ENCODE results near the gene ULBP1. TPM values are rescaled to one million over a fixed set of nuclear protein-coding genes. Genes with fewer than 3 reads are reported as not detected.
"Not testable (repeated sequence)": the region's sequence is repeated elsewhere in the genome, so short reads cannot be mapped to it uniquely, and the experiment has no call there.

The ULBP1 gene
- total RNA-seq, 1 experiment from 2014 or later, result 0.81 TPM

- TF ChIP-seq HMGXB4 (CRISPR knock-in tag; IDR thresholded peaks at IDR 0.05), result no peak
- TF ChIP-seq ZNF138 (CRISPR knock-in tag; conservative IDR thresholded peaks at IDR 0.05), result no peak
- TF ChIP-seq PREB (CRISPR knock-in tag; IDR thresholded peaks at IDR 0.05; ENCODE audit: borderline replicate concordance), result no peak
- TF ChIP-seq, protein P1, sequence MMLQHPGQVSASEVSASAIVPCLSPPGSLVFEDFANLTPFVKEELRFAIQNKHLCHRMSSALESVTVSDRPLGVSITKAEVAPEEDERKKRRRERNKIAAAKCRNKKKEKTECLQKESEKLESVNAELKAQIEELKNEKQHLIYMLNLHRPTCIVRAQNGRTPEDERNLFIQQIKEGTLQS (CRISPR knock-in tag; conservative IDR thresholded peaks at IDR 0.05), result no peak
- TF ChIP-seq JUN (CRISPR knock-in tag; IDR thresholded peaks at IDR 0.05), result no peak
- TF ChIP-seq FOXP4 (CRISPR knock-in tag; IDR thresholded peaks at IDR 0.05), result no peak
- TF ChIP-seq, protein P2, sequence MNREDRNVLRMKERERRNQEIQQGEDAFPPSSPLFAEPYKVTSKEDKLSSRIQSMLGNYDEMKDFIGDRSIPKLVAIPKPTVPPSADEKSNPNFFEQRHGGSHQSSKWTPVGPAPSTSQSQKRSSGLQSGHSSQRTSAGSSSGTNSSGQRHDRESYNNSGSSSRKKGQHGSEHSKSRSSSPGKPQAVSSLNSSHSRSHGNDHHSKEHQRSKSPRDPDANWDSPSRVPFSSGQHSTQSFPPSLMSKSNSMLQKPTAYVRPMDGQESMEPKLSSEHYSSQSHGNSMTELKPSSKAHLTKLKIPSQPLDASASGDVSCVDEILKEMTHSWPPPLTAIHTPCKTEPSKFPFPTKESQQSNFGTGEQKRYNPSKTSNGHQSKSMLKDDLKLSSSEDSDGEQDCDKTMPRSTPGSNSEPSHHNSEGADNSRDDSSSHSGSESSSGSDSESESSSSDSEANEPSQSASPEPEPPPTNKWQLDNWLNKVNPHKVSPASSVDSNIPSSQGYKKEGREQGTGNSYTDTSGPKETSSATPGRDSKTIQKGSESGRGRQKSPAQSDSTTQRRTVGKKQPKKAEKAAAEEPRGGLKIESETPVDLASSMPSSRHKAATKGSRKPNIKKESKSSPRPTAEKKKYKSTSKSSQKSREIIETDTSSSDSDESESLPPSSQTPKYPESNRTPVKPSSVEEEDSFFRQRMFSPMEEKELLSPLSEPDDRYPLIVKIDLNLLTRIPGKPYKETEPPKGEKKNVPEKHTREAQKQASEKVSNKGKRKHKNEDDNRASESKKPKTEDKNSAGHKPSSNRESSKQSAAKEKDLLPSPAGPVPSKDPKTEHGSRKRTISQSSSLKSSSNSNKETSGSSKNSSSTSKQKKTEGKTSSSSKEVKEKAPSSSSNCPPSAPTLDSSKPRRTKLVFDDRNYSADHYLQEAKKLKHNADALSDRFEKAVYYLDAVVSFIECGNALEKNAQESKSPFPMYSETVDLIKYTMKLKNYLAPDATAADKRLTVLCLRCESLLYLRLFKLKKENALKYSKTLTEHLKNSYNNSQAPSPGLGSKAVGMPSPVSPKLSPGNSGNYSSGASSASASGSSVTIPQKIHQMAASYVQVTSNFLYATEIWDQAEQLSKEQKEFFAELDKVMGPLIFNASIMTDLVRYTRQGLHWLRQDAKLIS (CRISPR knock-in tag; IDR thresholded peaks at IDR 0.05; ENCODE audit: borderline replicate concordance), result no peak
- no peak for TF ChIP-seq ZNF423 (CRISPR knock-in tag; IDR thresholded peaks at IDR 0.05)
- TF ChIP-seq ZNF416 (CRISPR knock-in tag; IDR thresholded peaks at IDR 0.05), result no peak
- no peak for TF ChIP-seq NR2C2 (CRISPR knock-in tag; IDR thresholded peaks at IDR 0.05)
- TF ChIP-seq CREB1 (CRISPR knock-in tag; IDR thresholded peaks at IDR 0.05), result no peak
- TF ChIP-seq NR3C1 (CRISPR knock-in tag; conservative IDR thresholded peaks at IDR 0.05; ENCODE audit: low read depth), result no peak
- no peak for TF ChIP-seq CTCF (IDR thresholded peaks at IDR 0.05)
- TF ChIP-seq NFATC4 (CRISPR knock-in tag; IDR thresholded peaks at IDR 0.05), result no peak
- TF ChIP-seq, protein P3, sequence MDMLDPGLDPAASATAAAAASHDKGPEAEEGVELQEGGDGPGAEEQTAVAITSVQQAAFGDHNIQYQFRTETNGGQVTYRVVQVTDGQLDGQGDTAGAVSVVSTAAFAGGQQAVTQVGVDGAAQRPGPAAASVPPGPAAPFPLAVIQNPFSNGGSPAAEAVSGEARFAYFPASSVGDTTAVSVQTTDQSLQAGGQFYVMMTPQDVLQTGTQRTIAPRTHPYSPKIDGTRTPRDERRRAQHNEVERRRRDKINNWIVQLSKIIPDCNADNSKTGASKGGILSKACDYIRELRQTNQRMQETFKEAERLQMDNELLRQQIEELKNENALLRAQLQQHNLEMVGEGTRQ (CRISPR knock-in tag; IDR thresholded peaks at IDR 0.05), result no peak
These were observed 3.8 kb downstream of the ULBP1 start (continued) for GRCh38 chr6:149967591-149967990.

DNA sequence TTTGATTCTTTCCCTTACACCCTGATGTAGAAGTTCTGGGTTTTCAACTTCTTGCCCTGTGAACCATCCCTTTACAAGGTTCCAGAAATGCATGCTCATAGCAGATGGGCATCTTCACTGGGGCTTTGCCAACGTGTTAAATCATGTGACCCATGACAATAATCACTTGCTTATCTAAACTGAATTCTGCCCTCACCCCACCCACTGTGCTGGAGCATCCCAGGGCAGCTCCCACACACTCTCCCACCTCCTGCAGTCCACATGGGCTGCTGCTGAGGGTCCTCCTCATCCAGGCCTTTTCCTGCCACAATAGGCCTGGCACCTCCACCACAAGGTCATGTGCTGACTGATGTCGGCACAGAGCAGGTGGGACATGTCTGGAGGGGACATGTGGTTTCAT lies 4.3 kb downstream of the ULBP1 start:
- H3K4me3 Mint-ChIP-seq; H3K27ac Mint-ChIP-seq; DNase-seq (ENCODE audit: low spot score); H3K9me3 Mint-ChIP-seq; CTCF ChIA-PET; H3K36me3 Mint-ChIP-seq; POLR2A ChIA-PET; ATAC-seq: not testable (repeated sequence)
- peaks cover 98% of the 10 kb centered on the region for H3K27me3 Mint-ChIP-seq (ENCODE audit: low read depth)
- H3K4me1 Mint-ChIP-seq, result peaks cover 22% of the 10 kb centered on the region

- POLR2A ChIA-PET; H3K9me3 Mint-ChIP-seq; CTCF ChIA-PET; H3K36me3 Mint-ChIP-seq; DNase-seq (ENCODE audit: low spot score); ATAC-seq; H3K4me3 Mint-ChIP-seq; H3K27ac Mint-ChIP-seq: not testable (repeated sequence)
- Mint-ChIP-seq H3K27me3 (ENCODE audit: low read depth) (peaks cover 97% of the 10 kb centered on the region), H3K4me1 (peaks cover 19% of the 10 kb centered on the region)
These were observed 5.2 kb downstream of the ULBP1 start for GRCh38 chr6:149968909-149969308.

All from WTC11 (cell line).